Measurements from ENCODE around the gene FHOD3. TPM values are rescaled to one million over a fixed set of nuclear protein-coding genes. Genes with fewer than 3 reads are reported as not detected.

The FHOD3 gene
- total and polyA plus RNA-seq, 2 of the 8 experiments (the other 6 are each of a cell fraction or from before 2014, with no cell fraction given) = 9.7 to 10.5 TPM

- TF ChIP-seq GABPA (IDR thresholded peaks at IDR 0.05; ENCODE audit: borderline replicate concordance, insufficient read depth, low read length) = no peak
- no peak for TF ChIP-seq RXRA (IDR thresholded peaks at IDR 0.05; ENCODE audit: insufficient read depth, low read depth, low read length)
- TF ChIP-seq KDM4A (IDR thresholded peaks at IDR 0.05; ENCODE audit: low read depth, low read length, severe bottlenecking) = no peak
- no peak for TF ChIP-seq NANOG (IDR thresholded peaks at IDR 0.05; ENCODE audit: insufficient read depth, low read depth, low read length, poor library complexity, severe bottlenecking)
- no peak for TF ChIP-seq YY1 (IDR thresholded peaks at IDR 0.05; ENCODE audit: low read depth, low read length)
- no peak for TF ChIP-seq CBX5 (IDR thresholded peaks at IDR 0.05; ENCODE audit: low read depth, low read length)
- no peak for TF ChIP-seq MAX (IDR thresholded peaks at IDR 0.05)
Measured at GRCh38 chr18:36492604-36493329, 195.3 kb downstream of the FHOD3 start (continued).
